Pons (tissue), 1 donor: ENCODE measurements around the gene EML6.

Source experiments
- DNase-seq: peaks from one replicate; pipeline ENCODE4 v3.0.0-alpha.2; 2016; ENCODE audit warnings: low spot score

Gene EML6

GRCh38 chr2:54706622-54707021, 16.8 kb upstream of the EML6 start:
- no peak for DNase-seq

DNA sequence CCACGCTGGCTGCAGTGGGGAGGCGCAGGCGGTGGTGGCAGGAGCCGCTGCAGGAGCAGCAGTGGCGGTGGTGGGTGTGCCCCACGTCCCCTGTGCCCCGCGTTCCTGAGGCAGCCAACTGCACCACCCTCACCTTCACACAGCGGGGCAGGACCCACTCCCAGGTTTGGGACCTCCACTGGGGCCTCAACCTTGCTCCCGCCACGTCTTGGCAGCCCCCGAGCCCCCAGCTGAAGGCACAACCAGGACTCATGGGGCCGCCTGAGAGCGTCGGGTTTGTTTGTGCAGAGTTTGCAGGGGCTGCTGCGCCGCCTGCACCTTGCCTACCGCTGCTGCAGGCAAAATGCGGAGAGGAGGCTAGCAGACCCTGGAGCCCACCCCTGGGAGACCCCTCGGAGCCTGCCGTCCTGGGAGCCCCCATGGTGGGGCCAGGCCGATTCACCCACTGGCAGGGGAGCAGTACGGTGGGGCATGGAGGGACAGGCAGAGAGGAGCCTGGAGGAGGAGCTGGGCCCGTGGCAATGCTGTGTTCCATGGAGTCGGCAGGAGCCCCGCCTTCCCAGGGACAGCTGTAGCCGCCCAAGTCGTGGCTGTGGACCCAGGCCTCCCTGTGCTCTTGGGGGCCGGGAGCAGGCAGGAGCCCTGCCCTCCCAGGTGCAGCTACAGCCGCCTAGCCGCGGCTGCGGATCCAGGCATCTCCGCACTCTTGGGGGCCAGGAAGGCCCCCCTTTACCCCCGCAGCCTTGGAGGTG, 14.7 kb upstream of the EML6 start:
- DNase-seq: no peak

DNA sequence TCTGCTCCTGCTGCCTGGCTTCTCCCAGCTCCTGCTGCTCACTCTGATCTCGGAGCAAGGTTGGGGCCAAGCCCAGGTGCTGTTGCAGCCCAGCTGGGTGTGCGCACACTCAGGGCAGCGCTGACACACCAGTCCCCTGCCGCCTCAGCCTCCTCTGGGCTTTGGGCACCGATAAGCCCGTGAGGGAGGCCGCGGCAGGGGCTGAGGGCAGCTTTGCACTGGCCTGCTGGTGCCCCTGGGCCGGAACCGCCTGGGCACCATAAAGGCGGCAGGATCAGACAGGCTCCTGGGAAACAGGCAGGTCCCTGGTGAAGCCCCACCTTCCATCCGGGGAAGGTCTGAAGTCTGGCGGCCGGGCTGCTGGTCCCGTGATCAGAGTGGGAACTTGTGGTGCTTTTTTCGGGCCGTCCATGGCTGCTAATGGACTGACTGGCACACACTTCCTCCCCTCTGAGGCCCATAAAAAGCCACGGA, 14.1 kb upstream of the EML6 start:
- no peak for DNase-seq

DNA sequence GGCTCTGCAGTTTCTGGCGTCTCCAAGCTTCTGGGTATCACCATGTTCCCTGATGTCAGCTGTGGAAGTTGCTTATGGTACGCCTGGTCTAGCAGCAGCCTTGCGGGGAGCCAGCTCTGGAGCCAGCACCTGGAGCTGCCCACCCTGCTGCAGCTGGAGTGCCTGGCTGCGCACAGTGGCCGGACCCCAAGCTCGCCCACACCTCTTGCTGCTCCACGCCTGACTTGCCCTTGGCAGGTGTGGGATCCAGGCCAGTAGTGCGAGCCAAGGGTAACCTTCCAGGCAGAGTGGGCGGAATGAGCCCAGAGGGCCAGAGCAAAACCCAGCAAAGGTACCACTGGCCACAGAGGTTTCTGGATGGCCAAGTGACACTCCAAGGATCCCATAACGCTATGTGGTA, 13.2 kb upstream of the EML6 start:
- DNase-seq: no peak

GRCh38 chr2:54712516-54712915, 10.9 kb upstream of the EML6 start:
- no peak for DNase-seq

DNA sequence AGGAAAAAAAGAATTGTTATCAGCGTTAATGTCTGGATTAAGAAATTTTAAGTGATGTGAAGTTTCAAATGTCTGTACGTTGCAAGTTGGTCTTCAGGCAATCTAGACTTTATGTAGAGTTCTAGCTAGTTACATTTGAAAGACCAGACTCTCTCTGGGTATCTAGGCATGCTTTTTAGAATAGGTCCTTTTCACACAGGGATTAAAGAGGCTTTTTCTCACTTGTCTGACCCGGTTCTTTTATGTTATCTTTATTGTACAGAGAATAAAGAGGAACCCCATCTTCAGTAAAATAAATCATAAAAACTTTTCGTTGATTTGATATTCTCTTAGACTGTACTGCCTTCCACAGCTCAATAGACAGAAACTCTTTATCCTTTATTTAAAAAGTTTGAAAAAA, 8.5 kb upstream of the EML6 start:
- no peak for DNase-seq

DNA sequence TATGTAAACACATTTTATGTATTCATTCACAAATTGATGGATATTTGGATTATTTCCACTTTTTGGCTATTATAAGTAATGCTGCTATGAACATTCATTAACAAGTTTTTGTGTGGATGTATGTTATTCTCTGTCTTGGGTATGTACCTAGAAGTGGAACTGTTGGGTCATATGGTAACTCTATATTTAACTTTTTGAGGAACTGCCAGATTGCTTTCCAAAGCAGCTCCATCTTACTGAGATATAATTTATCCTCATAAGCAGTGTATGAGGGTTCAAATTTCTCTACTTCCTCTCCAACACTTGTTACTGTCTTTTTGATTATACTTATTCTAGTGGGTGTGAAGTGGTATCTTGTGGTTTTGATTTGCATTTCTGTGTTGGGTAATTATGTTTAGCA, 7.1 kb upstream of the EML6 start:
- no peak for DNase-seq

DNA sequence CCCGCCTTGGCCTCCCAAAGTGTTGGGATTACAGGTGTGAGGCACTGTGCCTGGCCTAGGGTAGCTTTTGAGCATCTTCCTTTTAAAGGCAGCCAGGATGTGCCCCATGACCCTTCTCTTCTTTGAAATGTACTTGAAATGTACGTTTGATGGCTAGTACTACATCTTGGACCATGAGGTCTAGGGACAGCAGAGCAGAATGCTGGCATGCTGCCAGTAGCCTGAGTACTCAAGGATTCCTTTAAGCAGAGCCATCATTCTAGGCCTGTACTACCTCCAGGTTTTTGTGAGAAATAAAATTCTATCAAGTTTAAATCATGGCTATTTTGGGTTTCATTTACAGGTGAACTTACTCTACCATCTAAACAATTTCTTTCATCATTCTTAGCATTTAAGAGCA, 2.9 kb upstream of the EML6 start:
- no peak for DNase-seq

DNA sequence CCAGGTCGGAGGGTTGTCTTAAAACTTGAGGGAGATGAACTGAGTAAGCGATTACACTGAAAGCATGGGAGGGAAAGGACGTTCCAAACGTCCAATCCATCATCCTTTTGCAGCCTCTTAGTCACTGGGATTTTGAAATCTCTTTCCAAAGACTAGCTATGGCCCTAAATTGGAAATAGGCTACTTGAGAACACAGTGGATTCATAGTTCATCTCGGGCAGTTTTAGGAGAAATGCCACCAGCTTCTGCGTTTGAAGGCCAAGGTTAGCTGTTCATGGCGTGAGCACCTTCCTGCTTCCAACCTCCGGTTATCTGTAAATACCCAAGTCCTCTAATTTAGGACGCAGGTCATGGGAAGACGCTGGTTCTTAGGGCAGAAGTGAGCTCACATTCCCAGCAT, 821 bp upstream of the EML6 start:
- DNase-seq: no peak

- no peak for DNase-seq
Observed at GRCh38 chr2:54723996-54724559, 616 bp downstream of the EML6 start.

DNA sequence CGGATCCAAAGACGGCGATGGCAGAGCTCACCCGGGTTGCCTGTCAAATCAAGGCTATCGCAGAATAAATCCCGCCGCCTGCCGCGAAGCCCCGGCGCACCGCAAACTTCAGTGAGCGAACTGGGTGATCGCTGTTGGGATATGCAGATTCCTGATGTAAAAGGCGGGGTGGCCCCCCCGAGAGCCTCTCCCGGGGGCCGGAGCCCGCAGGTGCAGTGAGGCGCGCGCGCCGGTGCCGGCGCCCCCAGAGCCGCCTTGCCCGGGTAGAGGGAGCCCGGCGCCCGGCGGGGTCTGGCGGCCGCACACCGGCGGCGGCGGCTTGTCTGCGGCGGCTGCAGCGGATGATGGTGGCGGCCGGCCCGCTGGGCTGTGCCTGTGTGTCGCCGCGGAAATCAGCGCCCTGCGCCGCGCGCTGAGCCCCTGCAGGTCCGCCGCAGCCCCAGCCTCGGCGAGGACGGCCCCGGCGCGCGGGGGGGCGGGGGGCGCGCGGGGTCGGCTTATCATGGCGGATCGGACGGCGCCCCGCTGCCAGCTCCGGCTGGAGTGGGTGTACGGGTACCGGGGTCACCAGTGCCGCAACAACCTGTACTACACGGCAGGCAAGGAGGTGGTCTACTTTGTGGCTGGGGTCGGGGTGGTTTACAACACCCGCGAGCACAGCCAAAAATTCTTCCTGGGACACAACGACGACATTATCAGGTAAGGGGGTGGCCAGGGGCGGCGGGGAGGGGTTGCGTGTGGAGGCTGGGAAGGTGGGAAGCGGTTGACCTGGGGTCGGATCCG, 1.3 kb downstream of the EML6 start:
- no peak for DNase-seq

- DNase-seq: no peak
Observed at GRCh38 chr2:54725343-54726099, 2.1 kb downstream of the EML6 start.

DNA sequence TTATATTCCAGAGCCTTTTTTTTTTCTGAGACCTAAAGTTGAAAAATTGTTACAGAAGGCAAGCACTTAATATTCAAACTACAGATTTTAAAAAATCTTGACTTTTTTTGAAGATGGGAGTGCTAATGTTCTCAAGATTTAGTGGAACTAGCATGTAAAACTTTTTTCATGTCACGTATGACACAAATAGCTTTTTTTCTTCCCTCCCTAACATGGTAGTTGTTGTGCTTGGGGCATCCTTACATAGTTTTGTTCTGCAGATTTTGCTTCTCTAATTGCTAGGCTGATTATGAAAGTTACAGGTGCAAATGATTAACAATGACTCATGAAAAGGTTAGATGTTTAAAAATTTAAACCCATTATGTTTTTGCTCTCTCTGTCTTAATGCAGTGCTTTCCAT, 3.0 kb downstream of the EML6 start:
- DNase-seq: no peak

GRCh38 chr2:54726940-54727339, 3.5 kb downstream of the EML6 start:
- no peak for DNase-seq

- no peak for DNase-seq
Observed at GRCh38 chr2:54728669-54729120, 5.2 kb downstream of the EML6 start.

DNA sequence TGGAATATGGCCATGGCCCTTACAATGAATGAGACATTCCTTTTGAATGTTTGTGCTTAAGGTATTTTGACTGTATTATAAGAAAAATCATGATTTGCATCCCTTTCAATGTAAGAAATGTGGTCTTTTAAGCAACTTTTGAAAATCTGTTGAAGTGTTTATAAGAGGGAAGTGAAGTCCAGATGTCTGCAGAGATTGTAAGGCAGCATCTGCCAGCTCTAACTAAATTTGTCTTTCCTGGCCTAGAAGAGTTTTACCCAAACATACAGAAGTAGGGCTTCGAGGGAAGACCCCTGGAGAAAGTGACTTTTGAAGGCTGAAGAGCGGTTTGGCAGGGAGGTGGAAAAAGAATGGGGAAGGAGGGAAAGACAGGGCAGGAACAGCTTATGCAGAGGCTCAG, 12.2 kb downstream of the EML6 start:
- DNase-seq: no peak

DNA sequence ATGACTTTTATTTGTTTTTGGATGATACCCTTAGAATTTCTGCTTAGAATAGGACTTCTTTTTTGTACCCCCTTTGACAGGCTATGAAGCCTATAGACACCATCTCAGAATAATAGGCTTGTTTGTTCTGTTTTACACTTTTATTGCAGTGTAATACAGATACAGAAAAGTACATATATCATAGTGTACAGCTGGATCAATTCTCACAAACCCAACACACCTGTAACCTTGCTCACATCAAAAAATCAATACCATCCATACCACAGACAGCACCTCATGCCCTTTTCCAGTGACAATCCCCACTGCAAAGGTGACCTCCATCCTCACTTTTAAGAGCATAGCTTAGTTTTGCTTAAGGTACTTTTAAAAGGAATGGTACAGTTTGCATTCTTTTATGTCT, 14.8 kb downstream of the EML6 start:
- DNase-seq: no peak

- no peak for DNase-seq
Observed at GRCh38 chr2:54740333-54740732, 16.9 kb downstream of the EML6 start.

DNA sequence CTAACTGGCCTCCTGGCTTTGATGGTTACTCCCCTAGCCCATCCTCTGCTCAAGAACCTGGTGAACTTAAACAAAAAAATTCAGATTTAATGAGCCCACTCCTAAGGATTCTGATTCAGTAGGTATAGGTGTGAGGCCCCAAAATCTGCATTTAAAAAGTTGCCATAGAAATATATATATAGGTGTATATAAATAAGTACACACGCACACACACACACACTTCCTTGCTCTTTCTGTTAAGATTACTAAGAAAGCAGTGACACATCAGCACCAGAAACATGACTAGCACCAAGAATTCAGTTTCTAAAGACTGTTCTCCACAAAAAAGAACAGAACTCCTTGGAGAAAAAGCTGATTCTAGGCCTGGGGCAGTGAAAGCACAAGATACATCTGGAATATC, 17.8 kb downstream of the EML6 start:
- no peak for DNase-seq

DNA sequence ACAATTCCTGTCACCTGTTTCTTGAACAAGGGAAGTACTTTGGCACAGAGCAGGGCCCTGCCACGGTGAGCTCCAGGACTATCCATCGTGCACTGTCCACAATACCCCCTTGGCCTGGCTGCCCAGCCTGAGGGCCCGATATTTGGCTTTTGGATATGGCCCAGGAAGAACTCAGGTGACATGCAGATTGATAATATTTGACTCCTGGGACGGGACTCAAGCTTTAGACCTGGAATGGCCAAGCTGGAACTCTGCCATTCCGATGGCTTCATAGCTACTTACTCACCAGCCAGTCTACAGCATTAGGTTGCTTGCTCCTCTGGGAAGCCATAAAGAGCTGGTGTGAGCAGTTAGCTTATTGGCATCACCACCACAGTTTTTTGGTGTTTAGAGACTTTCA, 26.6 kb downstream of the EML6 start:
- no peak for DNase-seq

GRCh38 chr2:54752439-54752838, 29.0 kb downstream of the EML6 start:
- DNase-seq: no peak

GRCh38 chr2:54755641-54756326, 32.3 kb downstream of the EML6 start:
- DNase-seq: no peak
